B cell (primary cell): Measurements from ENCODE around the gene CARNS1.

ENCODE experiments used
- EZH2 ChIP-seq: IDR thresholded peaks from 2 replicates; pipeline ENCODE4 v1.6.1; 2012; ENCODE audit warnings: borderline replicate concordance, low read depth, mild to moderate bottlenecking, moderate library complexity, low read length; ENCODE audit not compliant: insufficient read depth, poor library complexity, severe bottlenecking
- TF ChIP-seq, protein P1 (sequence below): fragments of 200-600 bp; IDR thresholded peaks from one replicate; pipeline ENCODE4 v1.8.0; 2022; ENCODE audit warnings: antibody characterized with exemption, mild to moderate bottlenecking

DNA sequence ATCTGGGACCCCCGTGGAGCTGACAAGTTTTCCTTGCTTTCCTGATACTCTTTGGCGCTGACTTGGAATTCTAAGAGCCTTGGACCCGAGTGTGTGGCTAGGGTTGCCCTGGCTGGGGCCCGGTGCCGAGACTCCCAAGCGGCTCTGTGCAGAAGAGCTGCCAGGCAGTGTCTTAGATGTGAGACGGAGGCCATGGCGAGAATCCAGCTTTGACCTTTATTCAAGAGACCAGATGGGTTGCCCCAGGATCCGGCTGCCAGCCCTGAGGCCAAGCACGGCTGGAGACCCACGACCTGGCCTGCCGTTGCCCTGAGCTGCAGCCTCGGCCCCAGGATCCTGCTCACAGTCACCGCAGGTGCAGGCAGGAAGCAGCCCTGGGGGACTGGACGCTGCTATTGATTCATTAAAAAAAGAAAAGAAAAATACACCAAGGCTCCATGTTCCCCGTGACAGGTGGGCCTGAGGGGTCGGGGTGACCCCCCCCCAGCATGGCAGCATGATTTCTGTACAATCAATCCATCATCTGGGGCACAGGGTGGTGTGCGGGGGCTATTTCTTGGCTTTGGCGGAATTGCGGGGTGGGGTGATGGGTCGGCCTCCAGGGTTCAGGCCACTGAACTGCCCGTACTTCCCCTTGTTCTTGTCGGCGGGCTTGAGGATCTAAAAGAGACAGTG is 17.4 kb upstream of the CARNS1 start:
- TF ChIP-seq, protein P1, sequence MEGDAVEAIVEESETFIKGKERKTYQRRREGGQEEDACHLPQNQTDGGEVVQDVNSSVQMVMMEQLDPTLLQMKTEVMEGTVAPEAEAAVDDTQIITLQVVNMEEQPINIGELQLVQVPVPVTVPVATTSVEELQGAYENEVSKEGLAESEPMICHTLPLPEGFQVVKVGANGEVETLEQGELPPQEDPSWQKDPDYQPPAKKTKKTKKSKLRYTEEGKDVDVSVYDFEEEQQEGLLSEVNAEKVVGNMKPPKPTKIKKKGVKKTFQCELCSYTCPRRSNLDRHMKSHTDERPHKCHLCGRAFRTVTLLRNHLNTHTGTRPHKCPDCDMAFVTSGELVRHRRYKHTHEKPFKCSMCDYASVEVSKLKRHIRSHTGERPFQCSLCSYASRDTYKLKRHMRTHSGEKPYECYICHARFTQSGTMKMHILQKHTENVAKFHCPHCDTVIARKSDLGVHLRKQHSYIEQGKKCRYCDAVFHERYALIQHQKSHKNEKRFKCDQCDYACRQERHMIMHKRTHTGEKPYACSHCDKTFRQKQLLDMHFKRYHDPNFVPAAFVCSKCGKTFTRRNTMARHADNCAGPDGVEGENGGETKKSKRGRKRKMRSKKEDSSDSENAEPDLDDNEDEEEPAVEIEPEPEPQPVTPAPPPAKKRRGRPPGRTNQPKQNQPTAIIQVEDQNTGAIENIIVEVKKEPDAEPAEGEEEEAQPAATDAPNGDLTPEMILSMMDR: no peak
- no peak for TF ChIP-seq EZH2
